ENCODE measurements around the gene HYKK. TPM values are rescaled to one million over a fixed set of nuclear protein-coding genes. Genes with fewer than 3 reads are reported as not detected.

Gene HYKK
- total RNA-seq, 1 experiment from 2014 or later, result 3.1 TPM

GRCh38 chr15:78540141-78540870, 32.9 kb downstream of the HYKK start, which contains the start of gene PSMA4:
Gene PSMA4, plus strand, starts transcription at chr15:78540444. Its CDS starts 1,484 bp downstream, at chr15:78541928.
- Histone ChIP-seq H2BK12ac (ENCODE audit: insufficient read length, low read depth, low read length) (no peak within 1 kb of the TSS), H2BK20ac (ENCODE audit: low read depth, low read length, poor library complexity, severe bottlenecking) (no peak within 1 kb of the TSS), H4K91ac (ENCODE audit: insufficient read length, low read depth, low read length) (no peak within 1 kb of the TSS), H2BK15ac (ENCODE audit: low read depth, low read length) (no peak within 1 kb of the TSS), H3K23ac (ENCODE audit: insufficient read length, low read depth, low read length) (no peak within 1 kb of the TSS), H4K20me1 (ENCODE audit: control insufficient read depth, insufficient read depth, insufficient read length) (no peaks in the 10 kb centered on the region), H2BK5ac (ENCODE audit: insufficient read length, low read length) (no peak within 1 kb of the TSS), H3K79me1 (ENCODE audit: insufficient read depth, low read depth, low read length, poor library complexity, severe bottlenecking) (peaks cover 3% of the 10 kb centered on the region), H3K23me2 (ENCODE audit: insufficient read length, low read depth, low read length, poor library complexity, severe bottlenecking) (peaks cover 10% of the 10 kb centered on the region), H3K14ac (ENCODE audit: insufficient read depth, low read length) (peak within 1 kb of the TSS; percentile 98), H3K9me3 (ENCODE audit: control insufficient read depth, low read depth, low read length) (no peaks in the 10 kb centered on the region), H2BK120ac (ENCODE audit: low read depth, low read length, poor library complexity, severe bottlenecking) (no peak within 1 kb of the TSS), H3K27ac (ENCODE audit: insufficient read length, low read depth, low read length) (no peak within 1 kb of the TSS), H3T11ph (ENCODE audit: low read length) (no peak within 1 kb of the TSS), H4K5ac (ENCODE audit: insufficient read length, low read depth, low read length) (peak within 1 kb of the TSS; percentile 49), H3K9ac (ENCODE audit: extremely low read depth, insufficient read length, low read length) (peak within 1 kb of the TSS; percentile 98), H2AK5ac (ENCODE audit: insufficient read length, low read length) (no peak within 1 kb of the TSS), H3K4me2 (ENCODE audit: insufficient read depth, insufficient read length, low read length) (peak within 1 kb of the TSS; percentile 97), H3K18ac (ENCODE audit: insufficient read length, low read depth, low read length) (peak within 1 kb of the TSS; percentile 95), H3K56ac (ENCODE audit: insufficient read length, low read depth, low read length) (no peak within 1 kb of the TSS), H3K79me2 (ENCODE audit: insufficient read depth, low read length) (peaks cover 7% of the 10 kb centered on the region; the same call in 1 of the 2 replicates), H2AFZ (ENCODE audit: low read length) (peak within 1 kb of the TSS; percentile 96), H3K27me3 (ENCODE audit: insufficient read depth, low read length) (no peaks in the 10 kb centered on the region), H3K4ac (ENCODE audit: low read depth, low read length) (no peak within 1 kb of the TSS), H4K8ac (replicated peaks; ENCODE audit: insufficient read length, low read depth, low read length) (no peak within 1 kb of the TSS), H3K4me1 (ENCODE audit: insufficient read depth, low read length) (no peaks in the 10 kb centered on the region)
- Mint-ChIP-seq H3K4me3 (peak within 1 kb of the TSS; percentile 94 to 99), H3K4me1 (peaks cover 5 to 15% of the 10 kb centered on the region in 2 experiments), H3K27me3 (ENCODE audit: low read depth) (no peaks in the 10 kb centered on the region), H3K27ac (peak within 1 kb of the TSS; percentile 98 to 100 (median 100)), H3K9me3 (no peaks in the 10 kb centered on the region; a peak in 1 of 5 replicates), H3K36me3 (ENCODE audit: insufficient read depth in 1 of 3, low read depth in 3 of 3) (peaks cover 15 to 32% (median 31%) of the 10 kb centered on the region in 3 experiments; a peak in 6 of 7 replicates)
- peak; percentile 26; the same call in 2 of the 3 replicates for TF ChIP-seq CTCF (conservative IDR thresholded peaks at IDR 0.05)
- peak; percentile 90 for DNase-seq
- no CpG with 5 or more reads among the region's 56 CpGs for WGBS (ENCODE audit: extremely low coverage, insufficient read length, low lambda C conversion rate)
